ENCODE results near the gene SPC24.

Gene SPC24, protein sequence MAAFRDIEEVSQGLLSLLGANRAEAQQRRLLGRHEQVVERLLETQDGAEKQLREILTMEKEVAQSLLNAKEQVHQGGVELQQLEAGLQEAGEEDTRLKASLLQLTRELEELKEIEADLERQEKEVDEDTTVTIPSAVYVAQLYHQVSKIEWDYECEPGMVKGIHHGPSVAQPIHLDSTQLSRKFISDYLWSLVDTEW

DNA sequence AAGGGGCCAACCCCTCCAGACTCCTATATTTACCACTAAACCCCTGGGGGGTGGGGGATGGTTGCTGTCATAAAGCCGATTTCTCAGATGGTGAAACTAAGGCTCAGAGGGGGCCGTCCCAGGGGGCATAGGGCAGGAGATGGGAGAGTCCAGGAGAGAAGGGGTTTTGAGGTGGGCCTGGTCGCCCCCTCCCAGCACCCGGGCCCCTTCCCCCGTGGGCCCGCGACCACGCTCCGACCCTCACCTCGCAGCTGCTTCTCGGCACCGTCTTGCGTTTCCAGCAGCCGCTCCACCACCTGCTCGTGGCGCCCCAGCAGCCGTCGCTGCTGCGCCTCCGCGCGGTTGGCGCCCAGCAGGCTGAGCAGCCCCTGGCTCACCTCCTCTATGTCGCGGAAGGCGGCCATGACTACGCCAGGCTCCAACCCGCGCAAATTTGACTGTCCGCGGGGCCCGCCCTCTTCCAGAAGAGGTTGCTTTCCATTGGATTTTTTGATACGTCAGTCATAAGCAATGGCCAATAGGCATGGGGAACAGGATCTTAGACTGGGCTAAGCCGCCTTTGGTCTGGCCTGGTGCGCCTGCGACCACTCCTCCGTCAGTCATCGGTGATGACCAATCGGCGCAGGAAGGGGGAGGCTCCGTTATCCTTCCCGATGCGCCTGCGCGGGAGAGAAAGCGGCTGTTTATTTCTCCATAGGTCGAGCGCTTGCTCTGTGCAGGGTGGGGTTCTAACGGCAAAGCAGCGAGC is at the start of gene SPC24:
SPC24 (minus strand) TSS at position 410 of the 748 bp plus-strand sequence; CDS start at position 404, 6 bp downstream.
- TF ChIP-seq, protein P1, sequence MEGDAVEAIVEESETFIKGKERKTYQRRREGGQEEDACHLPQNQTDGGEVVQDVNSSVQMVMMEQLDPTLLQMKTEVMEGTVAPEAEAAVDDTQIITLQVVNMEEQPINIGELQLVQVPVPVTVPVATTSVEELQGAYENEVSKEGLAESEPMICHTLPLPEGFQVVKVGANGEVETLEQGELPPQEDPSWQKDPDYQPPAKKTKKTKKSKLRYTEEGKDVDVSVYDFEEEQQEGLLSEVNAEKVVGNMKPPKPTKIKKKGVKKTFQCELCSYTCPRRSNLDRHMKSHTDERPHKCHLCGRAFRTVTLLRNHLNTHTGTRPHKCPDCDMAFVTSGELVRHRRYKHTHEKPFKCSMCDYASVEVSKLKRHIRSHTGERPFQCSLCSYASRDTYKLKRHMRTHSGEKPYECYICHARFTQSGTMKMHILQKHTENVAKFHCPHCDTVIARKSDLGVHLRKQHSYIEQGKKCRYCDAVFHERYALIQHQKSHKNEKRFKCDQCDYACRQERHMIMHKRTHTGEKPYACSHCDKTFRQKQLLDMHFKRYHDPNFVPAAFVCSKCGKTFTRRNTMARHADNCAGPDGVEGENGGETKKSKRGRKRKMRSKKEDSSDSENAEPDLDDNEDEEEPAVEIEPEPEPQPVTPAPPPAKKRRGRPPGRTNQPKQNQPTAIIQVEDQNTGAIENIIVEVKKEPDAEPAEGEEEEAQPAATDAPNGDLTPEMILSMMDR (conservative IDR thresholded peaks at IDR 0.05; ENCODE audit: low read depth, low read length): no peak
- DNase-seq (ENCODE audit: low read depth): peak; percentile 99
- H3K4me3 ChIP-seq (ENCODE audit: low read depth, low read length): peak within 1 kb of the TSS; percentile 98

DNA sequence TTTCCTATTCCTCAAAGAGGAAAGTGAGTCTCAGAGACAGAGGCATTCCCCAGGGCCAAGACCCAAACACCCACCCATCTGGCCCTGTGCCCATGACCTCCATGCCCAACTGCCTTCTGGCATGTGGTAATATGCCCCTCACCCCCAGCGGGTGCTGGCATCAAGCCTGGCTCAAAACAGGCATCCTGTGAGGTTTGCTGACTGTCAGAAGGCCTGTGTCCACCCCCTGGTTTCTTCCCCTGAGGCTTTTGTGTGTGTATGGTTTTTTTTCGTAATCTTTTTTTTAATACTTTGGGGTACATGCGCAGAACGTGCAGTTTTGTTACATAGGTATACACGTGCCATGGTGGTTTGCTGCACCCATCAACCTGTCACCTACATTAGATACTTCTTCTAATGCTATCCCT is 49.4 kb upstream of the SPC24 start:
- DNase-seq (ENCODE audit: low read depth): no peak
- TF ChIP-seq, protein P1 (conservative IDR thresholded peaks at IDR 0.05; ENCODE audit: low read depth, low read length): no peak
- H3K4me3 ChIP-seq (ENCODE audit: low read depth, low read length): no peak overlapping the region

DNA sequence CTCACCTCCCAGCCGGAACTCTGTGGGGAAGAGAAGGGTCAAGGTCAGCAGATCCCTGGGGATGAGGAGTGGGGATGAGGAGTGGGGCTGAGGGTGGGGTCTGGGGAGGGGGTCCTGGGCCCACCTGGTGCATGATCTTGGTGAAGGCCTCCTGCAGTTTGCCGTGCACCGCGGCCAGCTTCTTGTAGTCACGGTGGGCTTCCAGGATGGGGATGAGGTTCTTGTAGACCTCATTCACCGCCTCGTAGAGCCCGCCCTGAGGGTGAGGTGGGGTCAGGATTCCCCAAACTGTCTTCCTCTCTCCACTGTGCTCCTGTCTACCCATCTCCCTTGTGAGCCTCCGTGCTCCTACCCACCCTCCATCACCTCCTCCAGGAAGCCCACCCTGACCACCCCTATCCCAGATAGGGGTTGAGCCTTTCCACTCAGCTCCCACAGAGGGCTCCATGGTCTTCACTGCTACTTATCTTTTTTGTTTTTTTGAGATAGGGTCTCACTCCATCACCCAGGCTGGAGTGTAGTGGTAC is 48.6 kb upstream of the SPC24 start:
- H3K4me3 ChIP-seq (ENCODE audit: low read depth, low read length): no peak overlapping the region
- DNase-seq (ENCODE audit: low read depth): no peak
- TF ChIP-seq, protein P1 (conservative IDR thresholded peaks at IDR 0.05; ENCODE audit: low read depth, low read length): no peak

DNA sequence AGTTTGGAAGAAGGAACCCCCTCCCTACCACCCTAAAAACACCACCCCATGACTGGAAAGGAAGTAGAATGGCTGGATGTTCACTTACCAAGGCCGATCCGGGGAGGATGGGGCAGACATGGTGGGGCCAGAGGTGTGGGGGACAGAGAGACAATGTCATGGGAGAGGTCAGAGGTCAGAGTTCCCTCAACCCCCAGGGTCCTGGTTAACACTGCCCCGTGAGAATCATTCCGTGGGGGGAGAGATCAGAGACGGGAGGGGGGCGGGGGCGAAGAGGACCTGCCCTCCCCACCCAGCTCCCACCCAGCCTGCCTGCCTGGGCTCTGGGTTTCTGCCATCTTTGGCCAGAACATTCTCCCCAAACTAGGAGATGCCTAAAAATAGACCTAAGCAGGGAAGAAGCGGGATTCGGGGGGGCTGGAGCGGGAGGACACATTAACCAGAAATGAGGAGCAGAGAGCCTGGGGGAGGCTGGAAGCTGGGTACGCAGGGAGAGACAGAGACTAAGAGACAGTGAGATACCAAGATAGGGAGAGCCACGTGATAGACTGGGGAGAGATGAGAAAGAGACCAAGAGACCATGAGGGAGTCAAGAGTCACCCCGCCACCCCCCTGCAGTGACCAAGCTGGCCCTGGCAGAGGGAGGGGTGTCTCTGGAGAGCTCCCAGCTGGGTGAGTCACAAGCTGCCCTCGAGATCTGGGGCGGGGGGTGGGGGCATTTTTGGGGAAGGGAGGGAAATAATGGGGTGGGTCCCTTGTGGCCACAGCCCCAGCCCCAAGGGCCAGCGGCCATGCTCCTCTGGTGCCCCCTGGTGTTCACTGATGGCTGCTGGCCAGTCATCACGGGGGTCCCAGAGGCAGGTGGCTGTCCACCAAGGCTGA is 47.9 kb upstream of the SPC24 start:
- peak; percentile 69 for DNase-seq (ENCODE audit: low read depth)
- H3K4me3 ChIP-seq (ENCODE audit: low read depth, low read length): no peak overlapping the region
- TF ChIP-seq, protein P1 (conservative IDR thresholded peaks at IDR 0.05; ENCODE audit: low read depth, low read length): peak; percentile 83

DNA sequence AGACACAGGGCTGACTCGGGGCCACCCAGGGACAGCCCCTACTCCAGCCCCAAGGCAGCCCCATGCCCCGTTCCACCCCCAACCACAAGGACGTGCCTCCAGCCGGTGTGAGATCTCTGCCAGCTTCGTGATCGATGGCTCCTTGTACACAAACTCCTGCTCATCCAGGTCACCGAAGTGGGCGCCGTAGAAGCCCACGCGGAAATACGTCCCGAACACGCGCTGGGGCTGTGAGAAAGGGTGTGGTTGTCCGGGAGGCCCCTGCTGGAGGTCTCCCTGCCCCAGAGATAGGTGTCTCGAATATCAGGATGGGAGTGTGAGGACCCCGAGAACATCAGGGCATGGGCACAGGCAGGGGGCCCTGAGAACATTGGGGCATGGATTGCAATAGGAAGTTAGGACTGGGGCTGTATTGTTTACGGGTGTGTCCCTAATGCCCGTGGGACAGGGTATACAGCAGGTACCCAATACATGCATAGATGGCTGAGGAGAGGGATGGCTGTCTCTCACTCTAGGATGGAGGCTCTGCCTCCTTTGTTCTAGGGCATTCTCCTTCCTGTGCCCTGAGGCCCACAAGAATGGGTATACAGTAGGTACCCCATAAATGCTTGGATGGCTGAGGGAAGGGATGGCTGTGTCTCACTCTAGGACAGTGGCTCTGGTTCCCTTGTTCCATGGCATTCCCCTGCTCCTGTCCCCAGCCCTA is 47.1 kb upstream of the SPC24 start:
- TF ChIP-seq, protein P1 (conservative IDR thresholded peaks at IDR 0.05; ENCODE audit: low read depth, low read length): no peak
- H3K4me3 ChIP-seq (ENCODE audit: low read depth, low read length): no peak overlapping the region
- no peak for DNase-seq (ENCODE audit: low read depth)

DNA sequence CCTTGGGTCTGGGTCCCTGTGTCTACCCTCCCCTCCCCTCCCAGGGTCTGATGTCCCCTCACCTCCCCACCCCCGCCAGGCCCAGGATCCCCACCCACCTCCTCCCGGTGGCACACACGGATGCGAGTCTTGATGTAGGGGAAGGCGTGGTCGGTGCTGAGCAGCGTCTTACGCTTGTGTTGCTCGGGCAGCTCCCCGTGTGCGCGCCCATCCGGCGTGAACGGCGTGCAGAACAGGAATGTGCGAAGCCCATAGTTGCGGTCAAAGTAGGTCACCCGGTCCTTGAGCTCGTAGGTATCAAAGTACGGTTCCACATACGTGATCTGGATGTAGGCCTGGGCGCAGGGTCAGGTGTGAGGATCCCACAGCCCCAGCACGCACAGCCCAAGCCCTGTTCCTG is 46.2 kb upstream of the SPC24 start:
- no peak overlapping the region for H3K4me3 ChIP-seq (ENCODE audit: low read depth, low read length)
- TF ChIP-seq, protein P1 (conservative IDR thresholded peaks at IDR 0.05; ENCODE audit: low read depth, low read length): no peak

More for the DNA sequence above, 46.2 kb upstream of the SPC24 start:
- no peak for DNase-seq (ENCODE audit: low read depth)
